GM21390 (cell line): ENCODE data around the gene DTWD2.

ENCODE experiments used
- ATAC-seq: cut with Tn5 transposase; IDR thresholded peaks from one replicate; pipeline ENCODE4 v1.9.1; 2021; ENCODE audit not compliant: unreplicated experiment

DTWD2 gene

DNA sequence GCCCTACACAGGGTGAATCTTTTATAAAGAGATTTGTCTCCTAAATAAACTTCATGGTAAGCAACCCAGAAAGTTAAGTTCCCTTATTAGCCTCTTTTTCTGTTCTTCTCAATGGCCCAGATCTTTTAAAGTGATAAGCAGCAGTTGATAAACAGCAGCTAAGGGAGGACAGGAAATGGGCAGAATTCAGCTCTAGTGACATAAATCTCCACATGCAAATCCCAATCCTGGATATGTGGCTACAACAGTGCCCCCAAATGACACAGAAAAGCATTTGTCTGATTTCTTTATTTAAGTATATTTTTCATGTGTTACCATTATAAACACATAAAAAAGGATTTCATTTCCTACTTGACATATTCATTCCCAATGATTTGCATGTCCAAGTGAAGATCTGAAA, 199.0 kb downstream of the DTWD2 start:
- no peak for ATAC-seq

DNA sequence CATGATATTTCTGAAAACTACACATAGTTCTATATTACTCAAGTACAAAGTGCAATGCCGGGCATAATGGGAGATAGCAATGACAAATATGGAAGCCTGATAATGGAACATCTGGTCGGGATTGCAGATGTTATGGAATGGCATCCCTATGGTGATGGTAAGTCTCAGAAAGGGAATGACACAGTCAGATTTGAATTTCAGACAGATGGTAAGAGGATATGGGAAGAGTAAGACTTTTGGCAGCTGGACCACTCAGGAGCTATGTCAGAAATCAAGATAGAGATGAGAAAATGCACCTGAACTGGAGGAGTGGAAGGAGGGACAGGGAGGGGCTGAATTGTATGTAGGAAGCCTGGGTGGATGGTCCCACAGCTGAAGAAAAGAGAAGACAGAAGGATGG, 200.0 kb downstream of the DTWD2 start:
- ATAC-seq = no peak
